MM.1S (cell line): ENCODE data around the gene AMOTL2.

Experiments
- DNase-seq: peaks from one replicate; pipeline ENCODE4 v3.0.0-alpha.2; 2015
- H2AFZ ChIP-seq: fragments of 300-600 bp; sonication (generic); 2 replicates; pipeline ENCODE4 v1.6.0; 2016; ENCODE audit warnings: antibody characterized with exemption, low read length
- H3F3A ChIP-seq: fragments of 300-600 bp; sonication (generic); 2 replicates; pipeline ENCODE4 v1.6.1; 2016; ENCODE audit warnings: mild to moderate bottlenecking, antibody characterized with exemption, low read length, moderate library complexity, mixed read lengths; ENCODE audit not compliant: insufficient read depth
- H3K27ac ChIP-seq: fragments of 300-600 bp; sonication (generic); 2 replicates; pipeline ENCODE4 v1.5.1; 2016; ENCODE audit warnings: mild to moderate bottlenecking, low read length
- H3K27me3 ChIP-seq: fragments of 300-600 bp; sonication (generic); replicated peaks from 2 replicates; pipeline ENCODE4 v1.6.0; 2016; ENCODE audit warnings: low read length; ENCODE audit not compliant: insufficient read depth
- H3K36me3 ChIP-seq: fragments of 300-600 bp; sonication (generic); replicated peaks from 2 replicates; pipeline ENCODE4 v1.6.1; 2016; ENCODE audit warnings: mild to moderate bottlenecking, low read length, mixed read lengths; ENCODE audit not compliant: insufficient read depth
- H3K4me1 ChIP-seq: fragments of 300-600 bp; sonication (generic); 2 replicates; pipeline ENCODE4 v1.6.1; 2016; ENCODE audit warnings: low read length, mixed read lengths
- H3K4me2 ChIP-seq: fragments of 300-600 bp; sonication (generic); 2 replicates; pipeline ENCODE4 v1.6.0; 2016; ENCODE audit warnings: low read depth, low read length
- H3K4me3 ChIP-seq: fragments of 300-600 bp; sonication (generic); 2 replicates; pipeline ENCODE4 v1.5.1; 2016; ENCODE audit warnings: low read length, mixed read lengths
- H3K79me2 ChIP-seq: fragments of 300-600 bp; sonication (generic); 2 replicates; pipeline ENCODE4 v1.6.1; 2016; ENCODE audit warnings: mixed run types, low read length, mixed read lengths
- H3K9ac ChIP-seq: fragments of 300-600 bp; sonication (generic); 2 replicates; pipeline ENCODE4 v1.6.1; 2016; ENCODE audit warnings: low read length, mixed read lengths
- H3K9me2 ChIP-seq: fragments of 300-600 bp; sonication (generic); replicated peaks from 2 replicates; pipeline ENCODE4 v1.6.1; 2016; ENCODE audit warnings: mild to moderate bottlenecking, low read length, mixed read lengths; ENCODE audit not compliant: insufficient read depth
- H3K9me3 ChIP-seq: fragments of 300-600 bp; sonication (generic); replicated peaks from 2 replicates; pipeline ENCODE4 v1.6.1; 2016; ENCODE audit warnings: mild to moderate bottlenecking, low read length, mixed read lengths; ENCODE audit not compliant: insufficient read depth
- H4K20me1 ChIP-seq: fragments of 300-600 bp; sonication (generic); 2 replicates; pipeline ENCODE4 v1.6.1; 2016; ENCODE audit warnings: mild to moderate bottlenecking, low read length, moderate library complexity, mixed read lengths; ENCODE audit not compliant: insufficient read depth
- CTCF ChIP-seq: fragments of 300-600 bp; sonication (generic); IDR thresholded peaks from 2 replicates; pipeline ENCODE4 v1.5.1; 2016; ENCODE audit warnings: antibody characterized with exemption, low read length, mixed read lengths
- EZH2 ChIP-seq: fragments of 300-600 bp; sonication (generic); optimal IDR thresholded peaks from 2 replicates; pipeline ENCODE3; 2017; ENCODE audit warnings: low read depth, mild to moderate bottlenecking, antibody characterized with exemption, low read length, mixed read lengths
- EZH2phosphoT487 ChIP-seq: fragments of 300-600 bp; sonication (generic); IDR thresholded peaks from 2 replicates; pipeline ENCODE4 v1.6.1; 2018; ENCODE audit warnings: antibody characterized with exemption, low read length

The AMOTL2 gene

GRCh38 chr3:134369861-134370596, 4.2 kb downstream of the AMOTL2 start:
- Histone ChIP-seq H3K4me3 (no peak overlapping the region), H3K36me3 (no peaks in the 10 kb centered on the region), H3K4me1 (peaks cover 8% of the 10 kb centered on the region), H2AFZ (no peak overlapping the region), H3K27ac (no peak overlapping the region), H3K79me2 (no peaks in the 10 kb centered on the region), H3F3A (0 out of 2 replicates have a peak, but pooled peaks cover under 1% of the 10 kb centered on the region), H4K20me1 (no peaks in the 10 kb centered on the region), H3K9ac (no peak overlapping the region), H3K27me3 (peaks cover 12% of the 10 kb centered on the region; the same call in 1 of the 2 replicates), H3K9me2 (no peaks in the 10 kb centered on the region), H3K4me2 (no peak overlapping the region), H3K9me3 (no peaks in the 10 kb centered on the region)
- DNase-seq, result no peak
- no peak for TF ChIP-seq EZH2
- no peak for TF ChIP-seq EZH2phosphoT487
- TF ChIP-seq CTCF, result no peak

GRCh38 chr3:134369231-134369741, 5.0 kb downstream of the AMOTL2 start:
- H3K36me3 ChIP-seq, result no peaks in the 10 kb centered on the region
- H3K27me3 ChIP-seq, result peaks cover 8% of the 10 kb centered on the region; the same call in 1 of the 2 replicates
- H3K9me3 ChIP-seq, result no peaks in the 10 kb centered on the region
- no peak overlapping the region for H3K4me3 ChIP-seq
- no peak overlapping the region for H3K4me2 ChIP-seq
- no peak overlapping the region for H3K27ac ChIP-seq
- no peak overlapping the region for H2AFZ ChIP-seq
- no peaks in the 10 kb centered on the region for H3K9me2 ChIP-seq
- 0 out of 2 replicates have a peak, but pooled peaks cover 3% of the 10 kb centered on the region for H3F3A ChIP-seq
- DNase-seq, result no peak
- TF ChIP-seq EZH2, result no peak
- TF ChIP-seq CTCF, result no peak
- no peak for TF ChIP-seq EZH2phosphoT487
- H3K79me2 ChIP-seq, result no peaks in the 10 kb centered on the region
- H3K4me1 ChIP-seq, result peaks cover 15% of the 10 kb centered on the region
- no peak overlapping the region for H3K9ac ChIP-seq
- no peaks in the 10 kb centered on the region for H4K20me1 ChIP-seq

GRCh38 chr3:134368751-134369105, 5.5 kb downstream of the AMOTL2 start:
- no peak for DNase-seq
- TF ChIP-seq EZH2 (no peak), CTCF (no peak), EZH2phosphoT487 (no peak)
- Histone ChIP-seq H3K27ac (no peak overlapping the region), H2AFZ (no peak overlapping the region), H3K4me2 (no peak overlapping the region), H3K9me3 (no peaks in the 10 kb centered on the region), H3K27me3 (peaks cover 8% of the 10 kb centered on the region; the same call in 1 of the 2 replicates), H3K9me2 (no peaks in the 10 kb centered on the region), H3K79me2 (no peaks in the 10 kb centered on the region), H3K9ac (no peak overlapping the region), H3K4me3 (no peak overlapping the region), H3K36me3 (no peaks in the 10 kb centered on the region), H3K4me1 (peaks cover 17% of the 10 kb centered on the region), H4K20me1 (no peaks in the 10 kb centered on the region), H3F3A (0 out of 2 replicates have a peak, but pooled peaks cover 3% of the 10 kb centered on the region)
